Tongue (tissue), 2 donors: ENCODE data around the gene RHD. TPM values are rescaled to one million over a fixed set of nuclear protein-coding genes. Genes with fewer than 3 reads are reported as not detected.
"Not testable (repeated sequence)": the region's sequence is repeated elsewhere in the genome, so short reads cannot be mapped to it uniquely, and the experiment has no call there.

Experiments used
- DNase-seq: peaks from one replicate; pipeline ENCODE4 v3.0.0-alpha.2; 2015
- total RNA-seq: library from RNA; depleted of rRNA; stranded (reverse); fragments of >200 nt; gene quantifications from one replicate; pipeline ENCODE4 v1.2.3, GENCODE V29; 2014

The RHD gene
- total RNA-seq, 1 donor from 2014 or later = 0.92 TPM

GRCh38 chr1:25257196-25257595, 15.1 kb upstream of the RHD start:
- no peak for DNase-seq

DNA sequence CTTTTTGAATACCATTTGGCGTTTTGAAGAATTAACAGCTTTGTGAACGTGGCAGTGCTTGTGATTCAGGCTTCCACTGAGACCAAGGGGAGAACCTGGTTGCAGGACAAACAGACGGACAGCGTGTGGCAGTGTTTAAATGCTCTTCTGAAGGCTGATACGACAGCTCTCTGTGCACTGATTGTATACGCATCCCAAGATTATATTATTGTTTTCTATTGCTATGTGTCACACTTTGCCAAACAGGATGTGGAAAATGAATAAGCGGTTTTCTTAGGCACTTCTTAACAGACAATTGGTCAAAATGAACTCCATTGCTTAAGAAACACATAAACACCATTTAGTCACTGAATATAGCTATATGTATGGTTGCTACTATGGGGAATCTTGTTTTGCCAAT, 12.5 kb upstream of the RHD start:
- not testable (repeated sequence) for DNase-seq

DNA sequence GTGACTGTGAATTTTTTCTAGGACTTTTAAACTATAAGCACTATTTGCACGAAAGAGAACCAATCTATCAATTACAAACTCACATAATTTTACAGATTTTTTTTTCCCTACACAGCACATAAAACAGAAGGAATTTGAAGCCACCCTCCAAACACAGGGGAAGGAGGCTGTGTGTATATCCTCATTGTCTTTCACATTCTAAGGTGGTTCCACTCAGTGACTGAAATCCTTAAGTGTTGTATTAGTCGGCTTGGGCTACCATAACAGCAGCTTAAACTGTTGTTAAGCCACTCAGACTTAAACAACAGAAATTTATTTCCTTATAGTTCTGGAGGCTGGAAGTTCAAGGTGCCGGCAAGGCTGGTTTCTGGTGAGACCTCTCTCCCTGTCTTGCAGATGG, 12.0 kb upstream of the RHD start:
- not testable (repeated sequence) for DNase-seq

DNA sequence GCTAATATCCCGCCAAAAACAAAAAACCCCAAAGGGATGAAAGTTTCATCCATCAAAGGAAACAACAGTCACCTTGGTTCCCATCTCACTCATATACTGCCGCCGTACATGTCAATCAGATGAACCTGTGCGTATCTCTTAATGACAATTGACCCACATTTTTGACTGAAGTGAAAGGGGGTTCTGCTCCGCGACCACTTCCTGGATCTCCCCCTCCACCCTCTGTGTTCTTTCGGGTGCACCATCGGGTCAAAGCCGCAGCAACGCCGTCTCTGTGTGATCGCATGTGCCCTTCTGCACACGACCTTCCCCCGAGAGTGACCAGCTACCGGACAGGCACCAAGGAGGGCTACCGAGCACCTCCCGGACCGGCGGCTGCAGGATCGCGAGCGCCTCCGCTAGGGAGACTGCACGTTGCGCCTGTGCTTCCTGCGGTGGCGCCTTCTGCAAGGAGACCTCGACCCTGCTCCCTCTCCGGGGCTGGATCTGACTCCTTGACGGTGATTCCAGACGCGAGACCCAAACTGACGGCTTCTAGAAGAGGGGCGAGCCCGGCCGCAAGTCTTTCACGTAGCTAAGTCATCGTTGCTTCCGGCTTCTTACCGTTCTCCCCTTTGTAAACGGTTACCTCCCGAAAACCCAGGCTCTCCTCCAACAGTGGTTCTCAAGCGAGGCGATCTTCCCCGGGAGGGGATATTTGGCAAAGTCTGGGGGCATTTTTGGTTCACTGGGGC, 5.6 kb upstream of the RHD start:
- DNase-seq = not testable (repeated sequence)

DNA sequence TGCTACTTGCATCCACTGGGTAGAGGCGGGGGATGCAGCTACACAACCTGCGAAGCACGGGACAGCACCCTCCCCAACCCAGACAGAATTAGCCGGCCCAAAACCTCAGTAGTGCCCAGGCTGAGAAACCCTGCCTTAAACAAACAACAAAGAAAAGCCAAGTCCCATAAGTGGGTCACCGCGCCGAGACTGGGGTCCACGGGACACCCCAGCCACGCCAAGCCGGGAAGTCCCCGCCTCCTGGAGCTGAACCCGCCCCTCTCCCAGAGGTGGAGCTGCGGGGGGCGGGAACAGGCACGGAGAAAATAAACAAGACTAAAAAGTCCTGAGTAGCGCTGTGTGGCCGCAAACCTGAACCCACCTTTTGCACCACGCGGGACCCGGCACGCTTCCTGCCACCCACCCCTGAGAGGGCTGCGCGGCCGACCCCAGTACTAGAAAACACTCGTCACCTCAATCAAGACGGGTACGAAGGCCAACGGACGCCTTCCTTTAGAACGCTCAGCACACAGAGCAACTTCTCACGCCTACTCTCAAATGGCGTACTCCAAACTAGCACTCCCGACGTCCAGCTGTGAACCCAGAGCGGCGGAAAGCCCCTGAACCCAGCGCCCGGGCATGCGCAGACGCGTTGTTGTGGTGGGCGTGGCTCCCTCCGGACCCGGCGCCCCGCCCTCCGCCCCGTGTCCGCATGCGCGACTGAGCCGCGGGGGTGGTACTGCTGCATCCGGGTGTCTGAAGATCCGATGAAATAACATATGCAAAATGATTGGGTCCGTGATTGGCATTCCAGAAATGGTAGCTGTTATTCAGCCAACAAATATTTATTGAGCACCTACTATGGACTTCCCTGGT, 4.8 kb upstream of the RHD start:
- DNase-seq = peak; percentile 87

DNA sequence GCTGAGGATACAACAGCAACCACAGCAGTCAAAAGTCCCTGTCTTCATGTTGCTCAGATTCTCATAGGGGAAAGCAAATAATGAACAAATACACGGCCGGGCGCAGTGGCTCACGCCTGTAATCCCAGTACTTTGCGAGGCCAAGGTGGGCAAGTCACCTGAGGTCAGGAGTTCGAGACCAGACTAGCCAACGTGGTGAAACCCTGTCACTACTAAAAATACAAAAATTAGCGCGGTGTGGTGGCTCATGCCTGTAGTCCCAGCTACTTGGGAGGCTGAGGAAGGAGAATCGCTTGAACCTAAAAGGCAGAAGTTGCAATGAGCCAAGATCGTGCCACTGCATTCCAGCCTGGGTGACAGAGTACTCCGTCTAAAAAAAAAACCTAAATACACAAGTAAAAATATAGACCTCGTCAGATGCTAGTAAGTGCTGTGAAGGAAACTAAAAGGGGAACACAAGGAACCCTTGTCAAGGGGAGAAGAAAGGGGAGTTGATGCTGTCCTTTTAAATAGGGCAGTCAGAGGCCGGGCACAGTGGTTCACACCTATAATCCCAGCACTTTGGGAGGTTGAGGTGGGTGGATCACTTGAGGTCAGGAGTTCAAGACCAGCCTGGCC, 4.1 kb upstream of the RHD start:
- not testable (repeated sequence) for DNase-seq

DNA sequence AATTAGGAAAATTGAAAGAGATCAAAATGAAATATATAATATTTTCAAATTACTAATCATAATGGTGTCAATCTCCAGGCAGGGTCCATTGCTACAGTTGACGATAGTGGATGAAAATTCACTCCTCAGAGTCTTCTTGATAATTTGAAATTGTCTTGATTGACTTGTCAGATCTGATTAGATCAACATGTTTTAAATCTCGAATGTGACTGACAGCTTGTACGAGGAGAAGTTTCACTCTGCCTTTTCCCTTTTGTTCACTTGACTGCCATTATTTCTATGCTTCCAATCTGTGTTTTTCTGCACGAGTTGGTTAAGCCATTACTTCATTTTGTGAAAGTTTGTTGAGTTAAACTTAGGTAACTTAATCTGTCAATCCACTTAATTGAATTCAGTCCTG, 3.3 kb downstream of the RHD start:
- DNase-seq = not testable (repeated sequence)

GRCh38 chr1:25277295-25277694, 5.0 kb downstream of the RHD start:
- DNase-seq = not testable (repeated sequence)

DNA sequence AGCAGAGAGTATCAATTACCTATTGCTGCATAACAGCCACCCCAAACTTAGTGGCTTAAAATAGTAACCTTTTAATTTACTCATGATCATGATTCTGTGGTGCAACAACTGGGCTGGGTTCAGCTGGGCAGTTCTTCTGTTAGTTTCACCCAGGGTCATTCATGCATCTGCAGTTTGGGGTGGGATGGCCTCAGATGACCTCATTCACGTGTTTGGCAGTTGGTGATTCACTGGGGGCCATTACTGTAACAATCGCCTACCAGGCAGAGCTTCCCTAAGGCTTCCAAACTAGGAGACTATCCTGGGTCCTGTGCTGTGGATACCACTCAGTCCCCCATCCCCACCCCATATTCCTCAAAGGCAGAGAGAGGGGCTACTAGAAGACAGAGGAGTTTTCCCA, 6.0 kb downstream of the RHD start:
- DNase-seq = not testable (repeated sequence)

DNA sequence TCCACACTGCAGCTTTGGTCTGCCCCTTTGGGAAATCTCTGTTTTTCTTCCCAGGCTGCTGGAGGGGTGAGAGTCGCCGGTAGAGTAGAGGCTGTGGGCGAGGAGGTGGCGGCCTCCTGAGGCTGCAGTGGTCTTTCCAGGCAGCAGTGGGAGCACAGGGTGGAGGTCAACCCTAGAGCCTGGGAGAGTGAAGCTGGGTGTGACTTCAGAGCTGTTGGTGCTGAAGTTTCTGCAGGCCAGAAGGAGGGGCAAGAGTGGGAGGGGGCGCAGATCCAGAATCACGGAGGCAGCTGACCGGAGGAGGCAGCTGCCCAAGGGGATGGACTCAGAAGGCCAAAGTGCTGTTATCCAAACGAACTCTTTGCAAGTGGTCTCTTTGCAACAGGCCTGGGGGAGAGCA, 6.5 kb downstream of the RHD start:
- DNase-seq = not testable (repeated sequence)

DNA sequence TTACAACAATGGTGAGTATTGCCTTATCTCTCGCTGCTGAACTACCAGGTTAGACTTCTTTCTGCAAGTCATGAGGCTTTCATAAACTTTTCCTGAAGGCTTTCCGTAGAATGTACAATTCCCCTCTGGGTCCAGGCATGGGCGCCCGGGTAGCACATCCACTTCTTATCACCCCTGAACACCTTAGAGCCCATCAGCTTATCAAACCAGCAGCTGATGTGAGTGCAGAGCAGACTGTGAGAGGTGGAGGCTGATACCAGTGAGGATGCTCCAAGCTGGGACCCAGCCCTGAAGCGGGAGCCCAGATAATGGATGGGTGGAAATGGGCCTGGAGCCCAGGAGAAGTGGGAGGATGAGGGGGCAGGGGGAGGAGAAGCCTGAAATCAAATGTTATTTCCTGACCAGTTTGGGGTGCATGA, 7.4 kb downstream of the RHD start:
- not testable (repeated sequence) for DNase-seq

- not testable (repeated sequence) for DNase-seq
These were observed 13.6 kb downstream of the RHD start for GRCh38 chr1:25285862-25286261.

- DNase-seq = not testable (repeated sequence)
These were observed 14.9 kb downstream of the RHD start for GRCh38 chr1:25287164-25287563.

- DNase-seq = not testable (repeated sequence)
These were observed 16.3 kb downstream of the RHD start for GRCh38 chr1:25288573-25289101.

- DNase-seq = not testable (repeated sequence)
These were observed 17.7 kb downstream of the RHD start for GRCh38 chr1:25290043-25290442.

DNA sequence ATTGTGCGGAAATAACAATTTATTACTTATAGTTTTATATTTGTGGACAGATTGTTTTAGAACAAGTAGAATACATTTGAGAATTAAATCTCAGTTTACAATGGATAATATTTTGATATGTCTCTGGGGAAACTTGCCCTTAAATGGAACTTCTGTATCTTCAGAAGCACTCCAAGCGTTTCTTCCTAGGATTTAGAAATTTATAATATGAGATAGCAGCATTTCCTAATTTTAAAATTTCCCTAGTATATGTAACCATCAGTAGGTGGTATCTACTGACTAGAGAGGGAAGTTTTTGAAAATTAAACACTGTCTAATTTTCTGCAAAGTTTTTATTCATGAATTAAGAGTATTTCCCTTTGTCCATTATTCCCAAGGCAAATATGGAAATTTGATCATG, 21.1 kb downstream of the RHD start:
- DNase-seq = not testable (repeated sequence)

- not testable (repeated sequence) for DNase-seq
These were observed 22.8 kb downstream of the RHD start for GRCh38 chr1:25294889-25295826.

- not testable (repeated sequence) for DNase-seq
These were observed 24.2 kb downstream of the RHD start for GRCh38 chr1:25296501-25296900.

- DNase-seq = not testable (repeated sequence)
These were observed 28.4 kb downstream of the RHD start for GRCh38 chr1:25300729-25301128.

- not testable (repeated sequence) for DNase-seq
These were observed 30.0 kb downstream of the RHD start for GRCh38 chr1:25302330-25302729.

GRCh38 chr1:25304936-25305335, 32.6 kb downstream of the RHD start:
- DNase-seq = not testable (repeated sequence)
